HG03565 (cell line): ENCODE data around the gene GTPBP1.

ENCODE experiments used
- ATAC-seq: cut with Tn5 transposase; IDR thresholded peaks from one replicate; pipeline ENCODE4 v1.9.1; 2021; ENCODE audit warnings: mild to moderate bottlenecking, moderate library complexity; ENCODE audit not compliant: unreplicated experiment

GTPBP1 gene

GRCh38 chr22:38782402-38783094, 76.8 kb downstream of the GTPBP1 start:
- no peak for ATAC-seq
